SH-SY5Y (cell line): ENCODE measurements around the gene UBAC2.

ENCODE experiments used
- GATA2 ChIP-seq: IDR thresholded peaks from 2 replicates; pipeline ENCODE4 v1.6.1; 2011; ENCODE audit warnings: mild to moderate bottlenecking, low read depth, low read length
- GATA3 ChIP-seq: IDR thresholded peaks from 2 replicates; pipeline ENCODE4 v1.6.1; 2011; ENCODE audit warnings: low read depth, mild to moderate bottlenecking, low read length, moderate library complexity

- TF ChIP-seq GATA2 (no peak), GATA3 (no peak)
These were observed 5.1 kb downstream of the UBAC2 start for GRCh38 chr13:99205621-99206220.
